HFFc6 (cell line): ENCODE measurements around the gene CSRP3. TPM values are rescaled to one million over a fixed set of nuclear protein-coding genes. Genes with fewer than 3 reads are reported as not detected.

ENCODE experiments used
- DNase-seq: peaks from one replicate; pipeline ENCODE4 v3.0.0-alpha.2; 2018
- H3K27ac Mint-ChIP-seq: 2 replicates; pipeline ENCODE4 v1.8.0; 2020; ENCODE audit warnings: mild to moderate bottlenecking, mixed read lengths
- H3K27me3 Mint-ChIP-seq: 2 replicates; pipeline ENCODE4 v1.8.0; 2021; ENCODE audit warnings: mild to moderate bottlenecking, moderate library complexity, mixed read lengths; ENCODE audit not compliant: insufficient read depth
- H3K36me3 Mint-ChIP-seq: 2 replicates; pipeline ENCODE4 v1.8.0; 2021; ENCODE audit warnings: low read depth, mixed read lengths
- H3K4me1 Mint-ChIP-seq: 2 replicates; pipeline ENCODE4 v1.8.0; 2020; ENCODE audit warnings: low read depth, mixed read lengths
- H3K4me3 Mint-ChIP-seq: 2 replicates; pipeline ENCODE4 v1.8.0; 2020; ENCODE audit warnings: mild to moderate bottlenecking, moderate library complexity, mixed read lengths
- H3K9me3 Mint-ChIP-seq: 2 replicates; pipeline ENCODE4 v1.8.0; 2020; ENCODE audit warnings: mild to moderate bottlenecking, mixed read lengths
- CTCF ChIP-seq: fragments of 200-600 bp; sonication (generic); IDR thresholded peaks from 2 replicates; pipeline ENCODE4 v1.5.0; 2021; ENCODE audit warnings: antibody characterized with exemption, mild to moderate bottlenecking
- total RNA-seq, 6 experiments: library from RNA; stranded (reverse); fragmentation: NEBNext Ultra II Directional; extraction: Animal tissue kit (Norgen Biotek cat#: 25700); gene quantifications; 2 replicates in 1 of 6; 3 replicates in 5 of 6; pipeline ENCODE4 v1.2.3, GENCODE V29; 2021

The CSRP3 gene
- total RNA-seq, 6 experiments from 2014 or later, result not detected

GRCh38 chr11:19244084-19244483 lies 42.3 kb upstream of the CSRP3 start:
- Mint-ChIP-seq H3K36me3 (no peaks in the 10 kb centered on the region; the same call in 1 of the 2 replicates), H3K27ac (no peak overlapping the region), H3K4me1 (peaks cover 18% of the 10 kb centered on the region), H3K27me3 (peaks cover 24% of the 10 kb centered on the region), H3K9me3 (no peaks in the 10 kb centered on the region), H3K4me3 (no peak overlapping the region)
- DNase-seq, result no peak
- no peak for TF ChIP-seq CTCF

GRCh38 chr11:19243613-19244012 lies 41.8 kb upstream of the CSRP3 start:
- H3K4me3 Mint-ChIP-seq, result no peak overlapping the region
- TF ChIP-seq CTCF, result no peak
- no peaks in the 10 kb centered on the region for H3K36me3 Mint-ChIP-seq
- H3K27ac Mint-ChIP-seq, result no peak overlapping the region
- DNase-seq, result no peak
- no peaks in the 10 kb centered on the region for H3K9me3 Mint-ChIP-seq
- peaks cover 23% of the 10 kb centered on the region for H3K27me3 Mint-ChIP-seq
- peaks cover 23% of the 10 kb centered on the region for H3K4me1 Mint-ChIP-seq

- Mint-ChIP-seq H3K27me3 (peaks cover 19% of the 10 kb centered on the region), H3K27ac (no peak overlapping the region), H3K36me3 (no peaks in the 10 kb centered on the region), H3K9me3 (no peaks in the 10 kb centered on the region), H3K4me3 (no peak overlapping the region), H3K4me1 (peaks cover 25% of the 10 kb centered on the region)
- no peak for TF ChIP-seq CTCF
- no peak for DNase-seq
Measured at GRCh38 chr11:19243143-19243542, 41.4 kb upstream of the CSRP3 start.

- no peaks in the 10 kb centered on the region for H3K36me3 Mint-ChIP-seq
- peaks cover 19% of the 10 kb centered on the region for H3K27me3 Mint-ChIP-seq
- DNase-seq, result no peak
- H3K4me1 Mint-ChIP-seq, result peaks cover 25% of the 10 kb centered on the region
- H3K9me3 Mint-ChIP-seq, result no peaks in the 10 kb centered on the region
- no peak for TF ChIP-seq CTCF
- peak overlapping the region; percentile 86 for H3K4me3 Mint-ChIP-seq
- peak overlapping the region; percentile 62; the same call in 1 of the 2 replicates for H3K27ac Mint-ChIP-seq
Measured at GRCh38 chr11:19242179-19242932, 40.6 kb upstream of the CSRP3 start.

- peaks cover 25% of the 10 kb centered on the region for H3K4me1 Mint-ChIP-seq
- TF ChIP-seq CTCF, result no peak
- DNase-seq, result no peak
- no peaks in the 10 kb centered on the region for H3K9me3 Mint-ChIP-seq
- peak overlapping the region; percentile 62; the same call in 1 of the 2 replicates for H3K27ac Mint-ChIP-seq
- peaks cover 14% of the 10 kb centered on the region for H3K27me3 Mint-ChIP-seq
- H3K36me3 Mint-ChIP-seq, result no peaks in the 10 kb centered on the region
- H3K4me3 Mint-ChIP-seq, result peak overlapping the region; percentile 86
Measured at GRCh38 chr11:19241260-19242178, 39.7 kb upstream of the CSRP3 start.
